ENCODE data around the gene CFAP77. TPM values are rescaled to one million over a fixed set of nuclear protein-coding genes. Genes with fewer than 3 reads are reported as not detected.
A peak's percentile ranks its signal among the peaks of the same experiment; 100 is the strongest.

Gene CFAP77
- total and polyA plus RNA-seq, 10 of the 15 experiments (the other 5 are each of a cell fraction or from before 2014, with no cell fraction given): 0.33 TPM; not detected in 9

DNA sequence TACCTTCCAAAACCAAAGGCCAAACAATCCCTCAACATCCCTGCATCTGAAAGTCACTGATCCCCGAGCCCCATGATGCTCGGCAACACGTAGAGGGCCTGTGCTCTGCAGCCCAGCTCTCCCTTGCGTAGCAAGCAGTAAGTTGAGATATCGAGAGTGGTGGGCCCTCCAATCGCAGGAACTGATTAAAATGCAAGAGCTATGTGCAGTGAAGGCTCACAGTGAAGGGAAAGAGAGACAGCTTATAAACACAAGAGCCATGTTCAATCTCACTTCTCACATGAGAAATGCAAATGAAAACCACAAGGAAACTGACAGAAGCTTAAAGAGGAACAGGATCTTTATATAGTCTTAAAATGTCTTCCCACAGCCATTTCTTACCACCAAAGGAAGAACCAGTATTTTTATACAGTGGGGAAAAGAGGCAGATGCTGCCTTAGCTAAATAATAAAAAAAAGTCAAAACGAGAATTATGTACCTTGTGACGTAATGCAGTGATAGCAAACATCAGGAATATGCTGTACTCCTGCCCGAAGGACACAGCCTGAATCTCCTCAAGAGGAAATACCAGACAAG lies 28.0 kb upstream of the CFAP77 start (continued):
- TF ChIP-seq, protein P1, sequence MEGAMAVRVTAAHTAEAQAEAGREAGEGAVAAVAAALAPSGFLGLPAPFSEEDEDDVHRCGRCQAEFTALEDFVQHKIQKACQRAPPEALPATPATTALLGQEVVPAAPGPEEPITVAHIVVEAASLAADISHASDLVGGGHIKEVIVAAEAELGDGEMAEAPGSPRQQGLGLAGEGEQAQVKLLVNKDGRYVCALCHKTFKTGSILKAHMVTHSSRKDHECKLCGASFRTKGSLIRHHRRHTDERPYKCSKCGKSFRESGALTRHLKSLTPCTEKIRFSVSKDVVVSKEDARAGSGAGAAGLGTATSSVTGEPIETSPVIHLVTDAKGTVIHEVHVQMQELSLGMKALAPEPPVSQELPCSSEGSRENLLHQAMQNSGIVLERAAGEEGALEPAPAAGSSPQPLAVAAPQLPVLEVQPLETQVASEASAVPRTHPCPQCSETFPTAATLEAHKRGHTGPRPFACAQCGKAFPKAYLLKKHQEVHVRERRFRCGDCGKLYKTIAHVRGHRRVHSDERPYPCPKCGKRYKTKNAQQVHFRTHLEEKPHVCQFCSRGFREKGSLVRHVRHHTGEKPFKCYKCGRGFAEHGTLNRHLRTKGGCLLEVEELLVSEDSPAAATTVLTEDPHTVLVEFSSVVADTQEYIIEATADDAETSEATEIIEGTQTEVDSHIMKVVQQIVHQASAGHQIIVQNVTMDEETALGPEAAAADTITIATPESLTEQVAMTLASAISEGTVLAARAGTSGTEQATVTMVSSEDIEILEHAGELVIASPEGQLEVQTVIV (IDR thresholded peaks at IDR 0.05; ENCODE audit: borderline replicate concordance, partially characterized antibody): no peak
- TF ChIP-seq EP300 (IDR thresholded peaks at IDR 0.05; ENCODE audit: borderline replicate concordance in 1 of 2, control insufficient read depth in 1 of 2, low read depth in 2 of 2, low read length in 2 of 2): peak; percentile 83 to 86
- TF ChIP-seq, protein P2, sequence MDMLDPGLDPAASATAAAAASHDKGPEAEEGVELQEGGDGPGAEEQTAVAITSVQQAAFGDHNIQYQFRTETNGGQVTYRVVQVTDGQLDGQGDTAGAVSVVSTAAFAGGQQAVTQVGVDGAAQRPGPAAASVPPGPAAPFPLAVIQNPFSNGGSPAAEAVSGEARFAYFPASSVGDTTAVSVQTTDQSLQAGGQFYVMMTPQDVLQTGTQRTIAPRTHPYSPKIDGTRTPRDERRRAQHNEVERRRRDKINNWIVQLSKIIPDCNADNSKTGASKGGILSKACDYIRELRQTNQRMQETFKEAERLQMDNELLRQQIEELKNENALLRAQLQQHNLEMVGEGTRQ (IDR thresholded peaks at IDR 0.05; ENCODE audit: borderline replicate concordance, low read depth, low read length): no peak
- TF ChIP-seq PAX5 (IDR thresholded peaks at IDR 0.05; ENCODE audit: borderline replicate concordance, low read depth, low read length): no peak
- no peak for TF ChIP-seq ZZZ3 (IDR thresholded peaks at IDR 0.05; ENCODE audit: control insufficient read depth, insufficient read length, low read depth)
- TF ChIP-seq CHD2 (IDR thresholded peaks at IDR 0.05; ENCODE audit: borderline replicate concordance, low read depth, low read length): peak; percentile 54; the same call in 1 of the 2 replicates
- no peak for TF ChIP-seq SUZ12 (IDR thresholded peaks at IDR 0.05; ENCODE audit: unreplicated experiment)
- no peak for TF ChIP-seq BCL11A (IDR thresholded peaks at IDR 0.05; ENCODE audit: low read depth, low read length)
- peak; percentile 74 to 89 for TF ChIP-seq BHLHE40 (IDR thresholded peaks at IDR 0.05; ENCODE audit: borderline replicate concordance in 1 of 2, low read depth in 2 of 2, low read length in 1 of 2)
- TF ChIP-seq, protein P3, sequence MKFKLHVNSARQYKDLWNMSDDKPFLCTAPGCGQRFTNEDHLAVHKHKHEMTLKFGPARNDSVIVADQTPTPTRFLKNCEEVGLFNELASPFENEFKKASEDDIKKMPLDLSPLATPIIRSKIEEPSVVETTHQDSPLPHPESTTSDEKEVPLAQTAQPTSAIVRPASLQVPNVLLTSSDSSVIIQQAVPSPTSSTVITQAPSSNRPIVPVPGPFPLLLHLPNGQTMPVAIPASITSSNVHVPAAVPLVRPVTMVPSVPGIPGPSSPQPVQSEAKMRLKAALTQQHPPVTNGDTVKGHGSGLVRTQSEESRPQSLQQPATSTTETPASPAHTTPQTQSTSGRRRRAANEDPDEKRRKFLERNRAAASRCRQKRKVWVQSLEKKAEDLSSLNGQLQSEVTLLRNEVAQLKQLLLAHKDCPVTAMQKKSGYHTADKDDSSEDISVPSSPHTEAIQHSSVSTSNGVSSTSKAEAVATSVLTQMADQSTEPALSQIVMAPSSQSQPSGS (IDR thresholded peaks at IDR 0.05; ENCODE audit: low read length): no peak; the same call in 1 of the 2 replicates
- 0 out of 2 replicates have a peak, but pooled peaks have one; percentile 27 for TF ChIP-seq NFYB (IDR thresholded peaks at IDR 0.05; ENCODE audit: insufficient read depth, low read depth, low read length)
- no peak for TF ChIP-seq TCF12 (IDR thresholded peaks at IDR 0.05; ENCODE audit: low read depth, low read length)
- no peak for TF ChIP-seq NFYA (IDR thresholded peaks at IDR 0.05; ENCODE audit: borderline replicate concordance, low read depth, low read length)
- TF ChIP-seq NR2C1 (IDR thresholded peaks at IDR 0.05): no peak
- TF ChIP-seq, protein P4, sequence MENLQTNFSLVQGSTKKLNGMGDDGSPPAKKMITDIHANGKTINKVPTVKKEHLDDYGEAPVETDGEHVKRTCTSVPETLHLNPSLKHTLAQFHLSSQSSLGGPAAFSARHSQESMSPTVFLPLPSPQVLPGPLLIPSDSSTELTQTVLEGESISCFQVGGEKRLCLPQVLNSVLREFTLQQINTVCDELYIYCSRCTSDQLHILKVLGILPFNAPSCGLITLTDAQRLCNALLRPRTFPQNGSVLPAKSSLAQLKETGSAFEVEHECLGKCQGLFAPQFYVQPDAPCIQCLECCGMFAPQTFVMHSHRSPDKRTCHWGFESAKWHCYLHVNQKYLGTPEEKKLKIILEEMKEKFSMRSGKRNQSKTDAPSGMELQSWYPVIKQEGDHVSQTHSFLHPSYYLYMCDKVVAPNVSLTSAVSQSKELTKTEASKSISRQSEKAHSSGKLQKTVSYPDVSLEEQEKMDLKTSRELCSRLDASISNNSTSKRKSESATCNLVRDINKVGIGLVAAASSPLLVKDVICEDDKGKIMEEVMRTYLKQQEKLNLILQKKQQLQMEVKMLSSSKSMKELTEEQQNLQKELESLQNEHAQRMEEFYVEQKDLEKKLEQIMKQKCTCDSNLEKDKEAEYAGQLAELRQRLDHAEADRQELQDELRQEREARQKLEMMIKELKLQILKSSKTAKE (IDR thresholded peaks at IDR 0.05; ENCODE audit: low read depth, poor library complexity, severe bottlenecking): peak; percentile 65
- peak; percentile 91 for TF ChIP-seq STAT3 (IDR thresholded peaks at IDR 0.05; ENCODE audit: low read depth, low read length)
- no peak for TF ChIP-seq KLF5 (IDR thresholded peaks at IDR 0.05; ENCODE audit: partially characterized antibody)
- peak; percentile 71; the same call in 1 of the 2 replicates for TF ChIP-seq MYB (IDR thresholded peaks at IDR 0.05; ENCODE audit: borderline replicate concordance, low read depth, low read length)
- TF ChIP-seq EED (IDR thresholded peaks at IDR 0.05; ENCODE audit: low read depth): peak; percentile 39; the same call in 1 of the 2 replicates
- TF ChIP-seq ESRRA (IDR thresholded peaks at IDR 0.05; ENCODE audit: low read length): no peak
- TF ChIP-seq SRF (IDR thresholded peaks at IDR 0.05; ENCODE audit: low read depth in 2 of 2, low read length in 2 of 2): no peak
- peak; percentile 97 for TF ChIP-seq POU2F2 (IDR thresholded peaks at IDR 0.05; ENCODE audit: borderline replicate concordance, low read depth, low read length)
- TF ChIP-seq SMARCA5 (IDR thresholded peaks at IDR 0.05): no peak
- TF ChIP-seq TAF1 (IDR thresholded peaks at IDR 0.05; ENCODE audit: borderline replicate concordance, low read depth, low read length): peak; percentile 58; the same call in 1 of the 2 replicates
